GM21390 (cell line): ENCODE data around the gene CCNK.

ENCODE experiments used
- ATAC-seq: cut with Tn5 transposase; IDR thresholded peaks from one replicate; pipeline ENCODE4 v1.9.1; 2021; ENCODE audit not compliant: unreplicated experiment

CCNK gene

GRCh38 chr14:99466758-99467157 is 14.5 kb upstream of the CCNK start:
- ATAC-seq = no peak

GRCh38 chr14:99467336-99468078 is 13.7 kb upstream of the CCNK start:
- no peak for ATAC-seq

GRCh38 chr14:99468081-99468480 is 13.1 kb upstream of the CCNK start:
- no peak for ATAC-seq

- ATAC-seq = no peak
Observed at GRCh38 chr14:99468836-99469592, 12.2 kb upstream of the CCNK start.

GRCh38 chr14:99471731-99472130 is 9.5 kb upstream of the CCNK start:
- ATAC-seq = no peak

GRCh38 chr14:99472937-99473336 is 8.3 kb upstream of the CCNK start:
- ATAC-seq = no peak

GRCh38 chr14:99473458-99473857 is 7.8 kb upstream of the CCNK start:
- ATAC-seq = no peak

- no peak for ATAC-seq
Observed at GRCh38 chr14:99475179-99475578, 6.0 kb upstream of the CCNK start.

GRCh38 chr14:99475660-99476059 is 5.5 kb upstream of the CCNK start:
- no peak for ATAC-seq

- ATAC-seq = no peak
Observed at GRCh38 chr14:99476864-99477263, 4.3 kb upstream of the CCNK start.

- no peak for ATAC-seq
Observed at GRCh38 chr14:99478128-99478527, 3.1 kb upstream of the CCNK start.

- ATAC-seq = no peak
Observed at GRCh38 chr14:99479160-99479905, 1.9 kb upstream of the CCNK start.

- peak; percentile 12 for ATAC-seq
Observed at GRCh38 chr14:99479906-99480869, 1.0 kb upstream of the CCNK start, which contains the start of gene SETD3. TSS of gene SETD3 (minus strand) at chr14:99480859. CDS start at chr14:99465805, 15,054 bp downstream.

GRCh38 chr14:99481745-99482099 is 513 bp downstream of the CCNK start:
- ATAC-seq = no peak

GRCh38 chr14:99484106-99484505 is 2.9 kb downstream of the CCNK start:
- ATAC-seq = no peak

GRCh38 chr14:99497341-99497740 is 16.1 kb downstream of the CCNK start:
- no peak for ATAC-seq

- no peak for ATAC-seq
Observed at GRCh38 chr14:99497894-99498293, 16.7 kb downstream of the CCNK start.

GRCh38 chr14:99502989-99503421 is 21.8 kb downstream of the CCNK start:
- no peak for ATAC-seq

GRCh38 chr14:99503848-99504453 is 22.7 kb downstream of the CCNK start:
- ATAC-seq = no peak

- ATAC-seq = no peak
Observed at GRCh38 chr14:99505089-99505488, 23.9 kb downstream of the CCNK start.
